Endothelial cell of umbilical vein (primary cell): Measurements from ENCODE around the gene C4orf17. TPM values are rescaled to one million over a fixed set of nuclear protein-coding genes. Genes with fewer than 3 reads are reported as not detected.

Experiments
- BruUV-seq: library from RNA; stranded (reverse); fragments of 400-500 nt; replicated peaks from 2 replicates; lab custom pipeline; 2021; lab: Mats Ljungman, UMichigan
- CTCF ChIA-PET: fragments of 300-600, 350-600 bp; sonication (Branson Sonifier 250); formaldehyde crosslinking; loops from one replicate; lab custom pipeline; 2021; ENCODE audit warnings: antibody characterized with exemption, inconsistent platforms; lab: Charles Lee
- POLR2A ChIA-PET: fragments of 300-600, 350-600 bp; sonication (Branson Sonifier 250); formaldehyde crosslinking; loops from one replicate; lab custom pipeline; 2021; ENCODE audit warnings: antibody characterized with exemption, inconsistent platforms; lab: Charles Lee
- DNase-seq: peaks from one replicate; pipeline ENCODE4 v3.0.0-alpha.2; 2011; ENCODE audit warnings: low read depth, low spot score
- FAIRE-seq: peaks from 2 replicates; lab custom pipeline; 2011; peaks lifted over from hg19 to GRCh38; lab: Jason Lieb, UNC
- H2AFZ ChIP-seq: 2 replicates; pipeline ENCODE4 v1.6.0; 2012; ENCODE audit warnings: low read depth, low read length, control low read depth, inconsistent platforms
- H3K27ac ChIP-seq: 2 replicates; pipeline ENCODE4 v1.5.1; 2011; ENCODE audit warnings: low read depth, mild to moderate bottlenecking, control low read depth, low read length, moderate library complexity; ENCODE audit not compliant: insufficient read depth
- H3K27me3 ChIP-seq, 2 experiments: 2 replicates each; pipeline versions ENCODE4 v1.6.0 to v1.6.1; 2011; ENCODE audit warnings: low read length in 2 of 2, mixed read lengths in 1 of 2; ENCODE audit not compliant: control insufficient read depth in 2 of 2, insufficient read depth in 2 of 2
- H3K36me3 ChIP-seq, 2 experiments: 2 replicates in 1 of 2; 3 replicates in 1 of 2; pipeline ENCODE4 v1.5.1; 2011; ENCODE audit warnings: low read length in 2 of 2, mild to moderate bottlenecking in 1 of 2, moderate library complexity in 1 of 2; ENCODE audit not compliant: control insufficient read depth in 2 of 2, insufficient read depth in 2 of 2; ENCODE audit errors: extremely low read depth in 1 of 2
- H3K4me1 ChIP-seq: 3 replicates; pipeline ENCODE4 v1.5.1; 2011; ENCODE audit warnings: mild to moderate bottlenecking, low read length; ENCODE audit not compliant: control insufficient read depth, insufficient read depth; ENCODE audit errors: extremely low read depth
- H3K4me2 ChIP-seq: 2 replicates; pipeline ENCODE4 v1.6.1; 2011; ENCODE audit warnings: low read length, control low read depth, mixed read lengths; ENCODE audit not compliant: insufficient read depth
- H3K4me3 ChIP-seq, 3 experiments: fragments of 200-600 bp in 1 of 3; sonication (generic), shearing (Covaris generic) in 1 of 3; replicated peaks in 1 of 3; 2 replicates each; pipeline ENCODE4 v1.5.1; 2011 to 2016; ENCODE audit warnings: control low read depth in 3 of 3, low read length in 3 of 3, mild to moderate bottlenecking in 2 of 3, inconsistent platforms in 1 of 3, low read depth in 1 of 3, moderate library complexity in 1 of 3; ENCODE audit not compliant: insufficient read depth in 1 of 3
- H3K79me2 ChIP-seq: 2 replicates; pipeline ENCODE4 v1.6.0; 2012; ENCODE audit warnings: low read length, inconsistent platforms; ENCODE audit not compliant: control insufficient read depth, insufficient read depth
- H3K9ac ChIP-seq: replicated peaks from 2 replicates; pipeline ENCODE3; 2011; ENCODE audit warnings: low read length, control low read depth; ENCODE audit not compliant: insufficient read depth; ENCODE audit errors: extremely low read depth
- H3K9me1 ChIP-seq: replicated peaks from 3 replicates; pipeline ENCODE4 v1.6.0; 2011; ENCODE audit warnings: mild to moderate bottlenecking, low read length; ENCODE audit not compliant: control insufficient read depth, insufficient read depth; ENCODE audit errors: extremely low read depth
- H3K9me3 ChIP-seq: replicated peaks from 2 replicates; pipeline ENCODE4 v1.5.1; 2012; ENCODE audit warnings: low read length, inconsistent platforms; ENCODE audit not compliant: control insufficient read depth, insufficient read depth
- H4K20me1 ChIP-seq: replicated peaks from 2 replicates; pipeline ENCODE3; 2011; ENCODE audit warnings: mild to moderate bottlenecking, low read length; ENCODE audit not compliant: control insufficient read depth, insufficient read depth; ENCODE audit errors: extremely low read depth
- EZH2 ChIP-seq: IDR thresholded peaks from 2 replicates; pipeline ENCODE4 v1.6.1; 2012; ENCODE audit warnings: borderline replicate concordance, low read depth, mild to moderate bottlenecking, moderate library complexity, low read length, inconsistent platforms; ENCODE audit not compliant: severe bottlenecking
- FOS ChIP-seq: IDR thresholded peaks from 2 replicates; pipeline ENCODE4 v1.6.1; 2011; ENCODE audit warnings: mild to moderate bottlenecking, low read length, moderate library complexity, borderline replicate concordance; ENCODE audit not compliant: insufficient read depth
- GATA2 ChIP-seq: IDR thresholded peaks from 2 replicates; pipeline ENCODE4 v1.7.0; 2011; ENCODE audit warnings: low read depth, mild to moderate bottlenecking, moderate library complexity, mixed read lengths, low read length; ENCODE audit not compliant: insufficient read length, insufficient read depth
- JUN ChIP-seq: IDR thresholded peaks from 2 replicates; pipeline ENCODE4 v1.6.1; 2011; ENCODE audit warnings: borderline replicate concordance, low read depth; ENCODE audit not compliant: insufficient read length, insufficient read depth
- MYC ChIP-seq: IDR thresholded peaks from one replicate; pipeline ENCODE4 v1.6.1; 2011; ENCODE audit warnings: mild to moderate bottlenecking, low read depth, low read length
- POLR2A ChIP-seq: IDR thresholded peaks from 2 replicates; pipeline ENCODE4 v1.6.1; 2012; ENCODE audit warnings: low read depth, mild to moderate bottlenecking, control low read depth, low read length
- POLR2AphosphoS5 ChIP-seq: IDR thresholded peaks from 2 replicates; pipeline ENCODE4 v1.6.1; 2012; ENCODE audit warnings: low read depth, mild to moderate bottlenecking, control low read depth, low read length, moderate library complexity; ENCODE audit not compliant: insufficient read depth
- dilution Hi-C: fragments of 300-500 bp; cut with MboI; formaldehyde crosslinking; loops from one replicate; pipeline ENCODE4 v1.15.0; 2019; ENCODE audit warnings: low sequenced_read_pairs; ENCODE audit not compliant: extremely low pct_ligation_motif_present
- intact Hi-C: fragments of 100-400 bp; cut with micrococcal nuclease; formaldehyde crosslinking; loops from one replicate; pipeline ENCODE4 v1.10.0; 2022
- polyA plus RNA-seq, 4 experiments: library from polyadenylated mRNA; depleted of rRNA in 3 of 4; stranded (reverse) in 3 of 4; unstranded in 1 of 4; fragments of >200 nt; gene quantifications; 2 replicates each; pipeline versions ENCODE4 v1.2.1 to v1.2.3, GENCODE V29; 2011 to 2012; ENCODE audit warnings: missing spikeins in 1 of 4
- total RNA-seq: library from RNA; stranded (reverse); gene quantifications from 2 replicates; pipeline ENCODE4 v1.2.3, GENCODE V29; 2021
- TF ChIP-seq, protein P1 (sequence below): IDR thresholded peaks from 2 replicates; pipeline ENCODE4 v1.6.1; 2011; ENCODE audit not compliant: insufficient read depth, insufficient read length
- TF ChIP-seq, protein P2 (sequence below), 2 donors: IDR thresholded peaks; 1 replicate in 1 of 2; 2 replicates in 1 of 2; pipeline ENCODE4 v1.5.1; 2011; ENCODE audit warnings: low read length in 2 of 2, mild to moderate bottlenecking in 2 of 2, moderate library complexity in 2 of 2, control low read depth in 1 of 2, inconsistent platforms in 1 of 2, low read depth in 1 of 2; ENCODE audit not compliant: insufficient read depth in 1 of 2; ENCODE audit errors: extremely low read depth in 1 of 2

C4orf17 gene
- total and polyA plus RNA-seq, 2 donors (not counting 3 experiments of a cell fraction or from before 2014, with no cell fraction given): not detected

DNA sequence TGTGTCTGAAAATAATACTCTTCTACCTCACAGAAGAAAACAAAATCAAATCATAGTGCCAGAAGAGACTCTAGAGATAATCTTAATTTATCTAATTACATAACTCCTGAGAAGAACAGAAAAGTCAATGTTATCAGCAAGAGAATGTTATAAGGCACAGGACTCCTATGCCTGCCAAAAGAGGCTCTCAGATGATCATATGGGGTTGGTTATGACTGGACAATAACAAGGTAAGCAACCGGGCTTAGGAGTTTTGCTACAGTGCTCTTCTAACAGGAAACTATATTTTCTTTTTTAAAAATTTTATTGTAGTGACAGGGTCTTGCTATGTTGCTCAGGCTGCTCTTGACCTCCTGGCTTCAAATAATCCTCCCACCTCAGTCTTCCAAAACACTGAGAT, 3.5 kb upstream of the C4orf17 start:
- BruUV-seq: no TSS peak
- DNase-seq: no peak
- no peak for FAIRE-seq
- no peaks in the 10 kb centered on the region for H3K36me3 ChIP-seq
- TF ChIP-seq POLR2AphosphoS5: no peak
- TF ChIP-seq EZH2: no peak
- no peak for TF ChIP-seq MYC
- TF ChIP-seq JUN: no peak
- no peak for TF ChIP-seq POLR2A
- TF ChIP-seq, protein P1, sequence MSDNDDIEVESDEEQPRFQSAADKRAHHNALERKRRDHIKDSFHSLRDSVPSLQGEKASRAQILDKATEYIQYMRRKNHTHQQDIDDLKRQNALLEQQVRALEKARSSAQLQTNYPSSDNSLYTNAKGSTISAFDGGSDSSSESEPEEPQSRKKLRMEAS: no peak
- no peak for TF ChIP-seq FOS
- TF ChIP-seq, protein P2, sequence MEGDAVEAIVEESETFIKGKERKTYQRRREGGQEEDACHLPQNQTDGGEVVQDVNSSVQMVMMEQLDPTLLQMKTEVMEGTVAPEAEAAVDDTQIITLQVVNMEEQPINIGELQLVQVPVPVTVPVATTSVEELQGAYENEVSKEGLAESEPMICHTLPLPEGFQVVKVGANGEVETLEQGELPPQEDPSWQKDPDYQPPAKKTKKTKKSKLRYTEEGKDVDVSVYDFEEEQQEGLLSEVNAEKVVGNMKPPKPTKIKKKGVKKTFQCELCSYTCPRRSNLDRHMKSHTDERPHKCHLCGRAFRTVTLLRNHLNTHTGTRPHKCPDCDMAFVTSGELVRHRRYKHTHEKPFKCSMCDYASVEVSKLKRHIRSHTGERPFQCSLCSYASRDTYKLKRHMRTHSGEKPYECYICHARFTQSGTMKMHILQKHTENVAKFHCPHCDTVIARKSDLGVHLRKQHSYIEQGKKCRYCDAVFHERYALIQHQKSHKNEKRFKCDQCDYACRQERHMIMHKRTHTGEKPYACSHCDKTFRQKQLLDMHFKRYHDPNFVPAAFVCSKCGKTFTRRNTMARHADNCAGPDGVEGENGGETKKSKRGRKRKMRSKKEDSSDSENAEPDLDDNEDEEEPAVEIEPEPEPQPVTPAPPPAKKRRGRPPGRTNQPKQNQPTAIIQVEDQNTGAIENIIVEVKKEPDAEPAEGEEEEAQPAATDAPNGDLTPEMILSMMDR (IDR thresholded peaks at IDR 0.05; ENCODE audit: extremely low read depth in 1 of 2, insufficient read depth in 1 of 2, low read depth in 1 of 2, low read length in 2 of 2): no peak
- no peak for TF ChIP-seq GATA2
- POLR2A ChIA-PET: no interaction called here
- dilution Hi-C loops (no loop called here), intact Hi-C loops (no loop called here)
- H3K79me2 ChIP-seq: no peaks in the 10 kb centered on the region
- no peak overlapping the region for H3K9ac ChIP-seq
- no peaks in the 10 kb centered on the region for H4K20me1 ChIP-seq
- no peak overlapping the region for H3K4me3 ChIP-seq
- H3K4me2 ChIP-seq: no peak overlapping the region
- H3K4me1 ChIP-seq: no peaks in the 10 kb centered on the region
- no peak overlapping the region for H2AFZ ChIP-seq
- no peaks in the 10 kb centered on the region for H3K9me1 ChIP-seq
- no peaks in the 10 kb centered on the region for H3K9me3 ChIP-seq
- H3K27ac ChIP-seq: no peak overlapping the region
- H3K27me3 ChIP-seq: no peaks in the 10 kb centered on the region
- CTCF ChIA-PET: interaction anchor here (0.6 to 0.8 kb wide), 2 partner anchors 12 to 44 kb away, joined by 3 read pairs; no protein-coding TSS in a partner anchor
